CD1c-positive myeloid dendritic cell (primary cell): Measurements from ENCODE around the gene NAA50.

Experiments
- DNase-seq: peaks from one replicate; pipeline ENCODE4 v3.0.0-alpha.2; 2016; ENCODE audit errors: extremely low spot score

NAA50 gene

DNA sequence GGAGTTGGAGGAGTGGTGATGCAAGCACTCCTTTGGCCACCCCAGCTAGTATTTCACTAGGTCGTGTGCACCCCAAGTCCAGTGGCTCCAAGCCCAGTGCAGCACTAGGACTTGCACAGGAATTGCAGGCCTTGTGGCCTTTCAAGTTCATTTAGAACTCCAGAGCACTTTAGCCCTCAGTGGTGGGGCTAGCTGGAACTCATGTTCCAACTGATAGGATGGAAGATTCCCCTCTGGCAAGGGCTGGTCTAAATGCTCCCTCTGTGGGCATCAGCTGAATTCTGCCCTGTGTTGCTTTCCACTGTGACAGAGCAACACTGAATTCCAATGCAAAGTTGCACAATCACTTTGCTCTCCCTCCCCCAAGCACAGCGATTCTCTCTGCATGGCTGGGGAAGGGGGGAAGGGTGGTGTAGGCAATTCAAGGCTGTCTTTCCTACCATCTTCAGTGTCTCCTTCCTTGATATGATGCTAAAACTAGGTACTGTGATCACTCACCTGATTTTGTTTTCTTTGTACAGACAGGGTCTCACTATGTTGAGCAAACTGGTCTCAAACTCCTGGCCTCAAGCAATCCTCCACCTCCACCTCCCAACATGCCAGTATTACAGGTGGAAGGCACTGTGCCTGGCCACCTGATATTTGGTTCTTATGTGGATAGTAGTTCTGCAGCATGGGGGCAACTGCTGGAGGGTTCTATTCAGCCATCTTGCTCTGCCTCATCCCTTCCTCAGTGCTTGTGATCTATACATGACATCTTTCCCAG, 59.9 kb downstream of the NAA50 start:
- no peak for DNase-seq

- DNase-seq, result no peak
Measured at GRCh38 chr3:113685124-113685523, 60.9 kb downstream of the NAA50 start.

GRCh38 chr3:113684271-113684819, 61.7 kb downstream of the NAA50 start:
- DNase-seq, result peak; percentile 10

GRCh38 chr3:113678773-113679172, 67.3 kb downstream of the NAA50 start:
- no peak for DNase-seq

DNA sequence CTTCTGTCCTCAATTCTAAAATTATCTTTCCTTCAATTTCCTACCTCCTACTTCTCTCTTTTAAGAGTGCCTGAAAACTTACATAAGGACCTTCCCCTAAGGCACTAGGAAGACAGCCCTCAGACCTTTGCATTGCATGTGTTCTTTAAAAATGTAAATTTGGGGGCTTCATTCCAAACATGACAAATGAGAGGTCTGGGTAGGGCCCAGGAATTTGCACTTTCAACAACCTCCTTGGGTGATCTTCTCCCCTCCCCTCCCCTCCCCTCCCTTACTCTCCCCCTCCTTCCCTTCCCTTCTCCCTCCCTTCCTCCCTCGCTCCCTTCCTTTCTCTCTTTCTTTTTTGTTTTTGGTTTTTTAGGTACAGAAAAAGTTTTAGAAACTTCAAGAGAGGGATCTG, 68.3 kb downstream of the NAA50 start:
- DNase-seq, result no peak

DNA sequence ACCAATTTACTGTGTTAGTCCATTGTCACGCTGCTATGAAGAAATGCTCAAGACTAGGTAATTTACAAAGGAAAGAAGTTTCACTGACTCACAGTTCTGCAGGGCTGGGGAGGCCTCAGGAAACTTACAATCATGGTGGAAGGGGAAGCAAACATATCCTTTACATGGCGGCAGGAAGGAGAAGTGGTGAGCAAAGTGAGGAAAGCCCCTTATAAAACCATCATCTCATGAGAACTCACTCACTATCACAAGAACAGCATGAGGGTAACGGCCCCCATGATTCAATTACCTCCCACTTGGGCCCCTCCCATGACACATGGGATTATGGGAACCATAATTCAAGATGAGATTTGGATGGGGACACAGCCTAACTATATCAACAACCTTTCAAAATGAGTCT, 69.8 kb downstream of the NAA50 start:
- peak; percentile 44 for DNase-seq

GRCh38 chr3:113673593-113673992, 72.5 kb downstream of the NAA50 start:
- no peak for DNase-seq

DNA sequence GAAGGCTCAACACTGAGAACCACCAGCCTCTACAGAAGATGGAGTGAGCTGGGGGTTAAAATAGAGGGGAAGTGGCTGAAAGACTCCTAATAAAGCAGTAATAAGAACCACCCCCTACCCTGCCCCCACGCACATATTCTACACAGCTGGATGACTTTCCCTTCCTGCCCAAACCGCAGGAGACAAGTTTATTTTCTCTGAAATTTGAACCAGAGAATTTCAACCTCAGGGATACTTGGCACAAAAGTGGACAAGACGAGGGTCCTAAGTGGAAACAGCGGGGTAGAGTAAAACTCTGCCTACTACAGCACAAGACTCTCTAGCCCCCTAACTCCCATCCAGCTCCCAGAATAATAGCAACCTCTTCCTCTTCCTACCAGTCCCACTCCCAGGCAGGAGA, 78.0 kb downstream of the NAA50 start:
- no peak for DNase-seq
